ENCODE measurements around the gene UTS2B. TPM values are rescaled to one million over a fixed set of nuclear protein-coding genes. Genes with fewer than 3 reads are reported as not detected.

The UTS2B gene
- total and polyA plus RNA-seq, 10 of the 15 experiments (the other 5 are each of a cell fraction or from before 2014, with no cell fraction given): 0.15 to 0.72 (median 0.44) TPM

GRCh38 chr3:191253089-191253799, 77.1 kb downstream of the UTS2B start (continued):
- no peak for TF ChIP-seq EGR1 (IDR thresholded peaks at IDR 0.05; ENCODE audit: borderline replicate concordance in 1 of 2, low read depth in 2 of 2, low read length in 2 of 2)
- TF ChIP-seq MXI1 (IDR thresholded peaks at IDR 0.05; ENCODE audit: low read depth, low read length): no peak
- TF ChIP-seq HDAC6 (IDR thresholded peaks at IDR 0.05; ENCODE audit: unreplicated experiment): no peak
- TF ChIP-seq EP300 (IDR thresholded peaks at IDR 0.05; ENCODE audit: borderline replicate concordance in 1 of 2, control insufficient read depth in 1 of 2, low read depth in 2 of 2, low read length in 2 of 2): no peak
- no peak for TF ChIP-seq NFYB (IDR thresholded peaks at IDR 0.05; ENCODE audit: insufficient read depth, low read depth, low read length)
- no peak for TF ChIP-seq ATF3 (IDR thresholded peaks at IDR 0.05; ENCODE audit: borderline replicate concordance, extremely low read depth, low read depth, low read length)
- no peak for TF ChIP-seq IRF5 (IDR thresholded peaks at IDR 0.05; ENCODE audit: borderline replicate concordance)
- no peak for TF ChIP-seq EZH2 (IDR thresholded peaks at IDR 0.05; ENCODE audit: borderline replicate concordance, control insufficient read depth, low read depth, low read length)
- no peak for TF ChIP-seq BHLHE40 (IDR thresholded peaks at IDR 0.05; ENCODE audit: borderline replicate concordance in 1 of 2, low read depth in 2 of 2, low read length in 1 of 2)
- TF ChIP-seq BRCA1 (IDR thresholded peaks at IDR 0.05; ENCODE audit: low read depth, low read length): no peak
- no peak for TF ChIP-seq SP1 (IDR thresholded peaks at IDR 0.05; ENCODE audit: low read depth, low read length)
- no peak for TF ChIP-seq ZBTB40 (IDR thresholded peaks at IDR 0.05; ENCODE audit: borderline replicate concordance)
- TF ChIP-seq BCLAF1 (IDR thresholded peaks at IDR 0.05): no peak
- no peak for TF ChIP-seq ZNF24 (IDR thresholded peaks at IDR 0.05)
- no peak for TF ChIP-seq POLR2A (IDR thresholded peaks at IDR 0.05; ENCODE audit: low read depth, low read length)
- no peak for TF ChIP-seq SREBF1 (IDR thresholded peaks at IDR 0.05; ENCODE audit: low read length)
- no peak for TF ChIP-seq RCOR1 (conservative IDR thresholded peaks at IDR 0.05; ENCODE audit: low read depth, low read length)
- no peak for TF ChIP-seq PAX5 (IDR thresholded peaks at IDR 0.05; ENCODE audit: borderline replicate concordance, low read depth, low read length)
- TF ChIP-seq RAD51 (IDR thresholded peaks at IDR 0.05): no peak
- TF ChIP-seq ZNF217 (IDR thresholded peaks at IDR 0.05): 0 out of 2 replicates have a peak, but pooled peaks have one; percentile 42
- no peak for TF ChIP-seq ZSCAN29 (IDR thresholded peaks at IDR 0.05)
- no peak for TF ChIP-seq RB1 (IDR thresholded peaks at IDR 0.05; ENCODE audit: borderline replicate concordance)
